HG03060 (cell line): Measurements from ENCODE around the gene DHX16.
"Not testable (repeated sequence)": the region's sequence is repeated elsewhere in the genome, so short reads cannot be mapped to it uniquely, and the experiment has no call there.

Source experiments
- ATAC-seq: cut with Tn5 transposase; IDR thresholded peaks from one replicate; pipeline ENCODE4 v1.9.1; 2021; ENCODE audit warnings: low read depth, moderate number of reproducible peaks; ENCODE audit not compliant: unreplicated experiment

DHX16 gene

GRCh38 chr6:30681766-30682142, 8.9 kb upstream of the DHX16 start:
- ATAC-seq: no peak

DNA sequence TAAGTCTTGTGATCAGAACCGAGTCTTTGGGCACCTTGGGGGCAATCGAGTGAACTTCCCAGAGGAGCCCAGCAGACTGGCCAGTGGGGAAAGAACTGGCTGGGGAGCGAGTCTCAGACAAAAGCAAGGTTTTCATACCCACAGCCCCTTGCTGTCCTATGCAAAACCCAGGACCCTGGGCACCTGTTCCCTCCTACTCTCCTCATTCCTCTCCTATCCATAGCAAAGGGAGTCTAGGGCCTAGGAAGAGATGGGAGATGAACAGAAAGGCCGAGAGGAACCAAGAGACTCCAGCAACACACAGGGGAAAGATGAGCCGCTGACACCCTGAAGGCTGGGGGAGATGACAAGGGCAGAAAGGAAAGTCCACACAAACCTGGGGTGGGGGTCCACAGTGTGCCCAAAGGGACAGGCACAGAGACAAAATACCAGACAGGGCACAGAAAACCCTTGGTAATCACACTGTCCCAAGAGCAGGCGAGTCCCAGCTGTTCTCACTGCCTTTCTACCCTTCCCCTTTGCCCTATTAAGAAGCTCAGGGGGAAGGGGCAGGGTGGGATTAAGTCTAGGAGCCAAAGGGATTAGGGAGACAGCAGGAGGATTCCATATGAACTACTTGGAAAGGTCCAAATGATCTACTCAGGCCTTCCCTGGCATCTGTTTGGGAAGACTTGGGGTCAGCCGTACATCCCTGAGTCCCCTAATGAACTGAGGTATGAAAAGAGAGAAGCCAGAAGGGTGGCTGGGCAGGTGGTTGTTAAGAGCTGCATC, 7.1 kb upstream of the DHX16 start:
- no peak for ATAC-seq

DNA sequence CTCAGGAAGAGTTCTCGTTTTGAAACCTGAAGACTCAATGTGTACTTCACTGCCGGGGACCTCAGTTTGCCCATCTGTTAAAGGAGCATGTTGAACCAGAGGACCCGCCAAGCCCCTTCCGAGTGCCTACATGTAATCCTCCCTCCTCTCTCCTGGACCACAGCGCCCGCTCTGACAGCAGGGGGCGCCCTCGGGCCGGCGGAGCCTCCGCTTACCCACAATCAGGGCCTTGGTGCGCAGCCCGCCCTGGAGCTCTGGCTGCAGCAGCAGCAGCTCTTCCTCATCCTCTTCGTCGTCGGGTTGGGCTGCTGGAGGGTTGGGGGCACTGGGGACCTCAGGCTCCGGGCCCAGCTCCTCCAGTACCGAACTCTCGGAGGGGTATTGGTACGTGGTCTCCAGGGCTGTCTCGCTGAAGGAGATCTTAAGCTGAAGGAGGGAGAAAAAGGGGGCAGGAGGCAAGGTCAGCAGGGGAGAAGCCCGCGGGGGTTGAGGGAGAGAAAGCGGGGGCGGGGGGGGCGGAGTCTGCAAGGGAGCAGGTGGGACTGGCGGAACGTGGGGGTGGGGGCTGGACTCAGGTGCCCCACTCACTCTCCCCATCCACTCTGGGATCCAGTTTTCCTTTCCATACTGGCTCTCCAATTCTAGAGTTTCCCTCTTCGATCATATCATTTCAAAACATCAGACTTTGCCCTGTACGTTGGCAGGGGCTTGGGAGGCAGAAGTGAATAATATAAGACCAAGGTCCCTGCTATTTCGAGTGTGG, 6.3 kb upstream of the DHX16 start:
- ATAC-seq: no peak

- ATAC-seq: no peak
These were observed 4.0 kb upstream of the DHX16 start for GRCh38 chr6:30676660-30677285.

- ATAC-seq: no peak
These were observed 1.9 kb downstream of the DHX16 start for GRCh38 chr6:30670760-30671527.

DNA sequence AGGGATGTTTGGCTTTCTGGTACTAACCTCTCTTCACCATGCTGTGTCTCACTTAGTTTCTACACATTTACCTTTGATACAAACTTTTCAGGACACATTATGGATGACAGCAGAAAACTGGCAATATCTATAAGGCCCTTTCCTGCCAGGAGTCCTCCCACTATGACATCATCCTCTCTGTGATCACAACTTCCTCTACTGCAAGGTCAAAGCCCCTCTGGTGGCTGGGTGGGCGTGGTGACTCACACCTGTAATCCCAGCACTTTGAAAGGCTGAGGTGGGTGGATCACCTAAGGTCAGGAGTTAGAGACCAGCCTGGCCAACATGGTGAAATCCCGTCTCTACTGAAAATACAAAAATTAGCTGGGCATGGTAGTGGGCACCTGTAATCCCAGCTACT, 6.5 kb downstream of the DHX16 start:
- ATAC-seq: not testable (repeated sequence)

GRCh38 chr6:30664994-30665767, 7.6 kb downstream of the DHX16 start:
- no peak for ATAC-seq

DNA sequence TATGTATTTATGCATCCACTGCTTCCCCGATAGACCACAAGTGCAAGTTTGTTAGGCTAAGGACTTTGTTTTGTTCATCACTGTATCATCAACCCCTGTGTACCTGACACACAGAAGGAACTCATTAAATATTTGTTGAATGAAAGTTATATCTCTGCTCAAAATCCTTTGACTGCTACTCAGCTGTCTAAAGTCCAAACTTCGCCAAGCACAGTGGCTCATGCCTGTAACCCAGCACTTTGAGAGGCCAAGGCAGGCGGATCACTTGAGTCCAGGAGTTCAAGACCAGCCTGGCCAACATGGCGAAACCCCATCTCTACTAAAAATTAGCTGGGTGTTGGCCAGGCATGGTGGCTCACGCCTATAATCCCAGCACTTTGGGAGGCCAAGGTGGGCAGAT, 14.9 kb downstream of the DHX16 start:
- not testable (repeated sequence) for ATAC-seq

DNA sequence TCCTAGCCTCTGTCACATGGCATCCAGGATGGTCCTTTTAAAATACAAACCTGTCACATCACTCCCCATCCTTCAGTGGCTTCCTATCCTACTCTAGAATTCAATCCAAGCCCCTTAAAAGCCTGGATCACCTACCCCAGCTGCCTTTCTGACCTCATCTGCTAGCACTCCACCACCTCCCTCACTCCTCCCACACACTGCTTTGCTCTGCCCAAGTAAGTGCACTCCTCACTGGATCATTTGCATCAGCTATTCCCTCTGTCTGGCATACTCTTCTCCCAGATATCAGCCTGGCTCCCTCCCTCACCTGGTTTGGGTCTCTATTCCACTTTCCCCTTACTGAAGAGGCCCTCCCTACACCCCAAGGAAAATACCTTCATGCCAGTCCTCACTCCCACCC, 15.4 kb downstream of the DHX16 start:
- ATAC-seq: no peak

DNA sequence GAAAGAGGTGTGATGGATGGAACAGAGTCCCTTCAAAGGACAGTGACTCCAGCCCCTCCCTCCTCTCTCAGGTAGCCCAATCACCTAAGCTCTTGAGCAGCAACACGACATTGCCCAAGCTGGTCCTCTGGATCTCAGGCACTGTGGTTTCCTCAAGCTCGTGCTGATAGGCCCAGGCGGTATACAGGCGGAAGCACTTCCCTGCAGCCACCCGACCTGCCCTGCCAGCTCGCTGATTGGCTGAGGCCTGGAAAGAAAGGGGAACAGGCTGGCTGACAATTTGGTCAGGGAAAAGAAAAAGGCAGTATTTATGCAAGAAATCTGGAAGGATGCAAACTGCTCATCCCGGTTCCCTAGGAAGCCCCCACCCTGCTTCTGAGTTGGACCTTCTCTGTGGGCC, 16.3 kb downstream of the DHX16 start:
- ATAC-seq: no peak

DNA sequence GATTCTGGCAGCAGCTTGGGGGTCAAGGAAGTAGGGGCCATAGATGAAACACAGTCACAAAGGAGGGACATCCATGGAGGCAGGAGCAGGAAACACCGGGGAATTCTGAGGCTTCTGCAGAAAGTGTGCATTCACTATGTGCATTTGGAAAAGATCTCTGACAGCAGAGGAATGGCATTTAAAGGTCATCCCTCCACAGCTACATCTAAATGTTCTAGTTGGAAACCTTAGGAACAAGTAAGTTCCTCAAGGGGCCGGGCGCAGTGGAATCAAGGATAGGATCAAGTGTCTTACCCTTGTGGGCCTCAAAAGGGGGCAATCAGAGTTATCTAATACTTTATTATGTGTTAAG, 17.1 kb downstream of the DHX16 start:
- no peak for ATAC-seq

DNA sequence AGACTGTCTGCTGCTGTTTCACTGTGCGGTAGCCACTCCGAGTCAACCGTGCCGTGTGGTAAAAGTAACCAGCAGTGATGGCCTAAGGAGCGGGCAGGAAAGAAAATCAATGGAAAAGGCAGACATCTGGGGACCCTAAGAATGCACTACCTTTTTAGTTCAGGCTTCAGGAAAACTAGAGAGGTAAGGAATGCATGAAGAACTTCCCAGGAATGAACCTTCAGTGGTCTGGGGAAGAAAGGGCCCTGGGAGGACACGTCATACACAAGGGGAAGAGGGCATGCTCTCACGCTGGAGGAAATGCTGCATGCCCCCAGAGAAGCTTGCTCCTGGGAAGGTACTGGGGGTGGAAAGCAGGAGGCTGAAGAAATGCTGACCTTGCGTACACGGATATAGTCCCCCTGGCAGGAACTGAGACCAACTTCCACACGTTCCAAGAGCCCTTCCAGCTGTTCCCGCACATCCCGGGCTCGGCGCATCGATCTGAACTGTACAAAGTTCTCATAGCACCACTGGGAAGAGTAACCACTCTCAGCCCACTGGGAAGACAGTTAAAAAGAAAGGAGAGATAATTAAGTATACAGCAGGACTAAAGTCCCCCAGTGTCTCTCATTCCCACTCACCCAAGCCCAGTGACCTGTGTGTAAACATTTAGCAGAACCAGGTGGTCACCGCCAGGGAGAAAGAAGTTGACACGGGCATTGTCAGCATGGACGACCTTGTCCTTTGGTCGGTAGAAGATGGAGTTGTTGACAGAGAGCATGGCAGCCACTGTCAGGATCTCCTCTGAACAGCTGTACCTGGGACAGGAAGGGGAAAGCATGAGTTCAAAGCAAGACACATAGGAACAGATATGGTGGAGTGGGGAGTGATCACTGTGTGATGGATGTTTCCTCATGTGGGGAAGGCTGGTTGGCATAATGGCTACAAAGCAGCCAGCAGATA, 17.7 kb downstream of the DHX16 start:
- no peak for ATAC-seq

- ATAC-seq: no peak
These were observed 21.7 kb downstream of the DHX16 start for GRCh38 chr6:30651143-30651542.

DNA sequence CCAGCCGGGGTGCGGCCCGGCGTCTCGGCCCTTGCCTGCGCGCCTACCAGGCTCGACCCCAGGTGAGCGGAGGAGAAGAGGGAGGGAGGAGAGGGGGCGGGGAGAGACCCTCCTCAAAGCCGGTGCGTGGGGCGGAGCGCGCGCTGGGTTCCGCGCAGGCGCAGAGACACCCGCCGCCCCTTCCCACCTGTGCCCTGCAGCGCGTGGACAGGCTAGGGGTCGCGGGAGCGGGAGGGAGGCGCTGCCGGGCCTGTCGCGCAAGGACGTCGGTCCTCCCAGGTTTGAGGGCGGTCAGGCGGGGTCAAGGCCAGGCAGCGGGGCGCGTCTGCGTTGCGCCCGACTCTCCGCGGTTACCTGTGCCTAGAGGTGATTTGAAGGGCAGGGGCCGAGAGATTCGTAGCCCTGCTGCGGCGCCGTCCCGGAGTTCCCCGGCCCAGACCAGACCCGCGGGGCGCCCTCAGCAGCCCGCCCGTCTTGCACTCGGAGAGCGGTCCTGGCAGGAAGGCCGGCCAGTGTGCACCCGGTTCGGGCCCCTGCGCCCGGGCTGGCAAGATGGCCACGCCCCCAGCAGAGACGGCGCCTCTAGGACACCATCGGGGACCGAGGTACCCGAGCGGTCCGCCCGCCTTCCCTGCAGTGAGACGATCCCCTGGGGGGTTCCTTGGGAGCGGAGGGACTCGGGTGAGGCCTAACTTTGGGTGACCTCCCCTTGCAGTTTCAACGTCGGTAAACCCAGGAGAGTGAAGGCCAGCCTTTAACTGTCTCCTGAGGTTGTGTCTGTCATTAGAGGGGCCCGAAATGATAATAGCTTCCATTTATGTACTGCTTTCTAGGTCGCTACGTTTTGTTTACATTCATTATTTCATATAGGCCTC, 25.3 kb downstream of the DHX16 start:
- ATAC-seq: no peak

DNA sequence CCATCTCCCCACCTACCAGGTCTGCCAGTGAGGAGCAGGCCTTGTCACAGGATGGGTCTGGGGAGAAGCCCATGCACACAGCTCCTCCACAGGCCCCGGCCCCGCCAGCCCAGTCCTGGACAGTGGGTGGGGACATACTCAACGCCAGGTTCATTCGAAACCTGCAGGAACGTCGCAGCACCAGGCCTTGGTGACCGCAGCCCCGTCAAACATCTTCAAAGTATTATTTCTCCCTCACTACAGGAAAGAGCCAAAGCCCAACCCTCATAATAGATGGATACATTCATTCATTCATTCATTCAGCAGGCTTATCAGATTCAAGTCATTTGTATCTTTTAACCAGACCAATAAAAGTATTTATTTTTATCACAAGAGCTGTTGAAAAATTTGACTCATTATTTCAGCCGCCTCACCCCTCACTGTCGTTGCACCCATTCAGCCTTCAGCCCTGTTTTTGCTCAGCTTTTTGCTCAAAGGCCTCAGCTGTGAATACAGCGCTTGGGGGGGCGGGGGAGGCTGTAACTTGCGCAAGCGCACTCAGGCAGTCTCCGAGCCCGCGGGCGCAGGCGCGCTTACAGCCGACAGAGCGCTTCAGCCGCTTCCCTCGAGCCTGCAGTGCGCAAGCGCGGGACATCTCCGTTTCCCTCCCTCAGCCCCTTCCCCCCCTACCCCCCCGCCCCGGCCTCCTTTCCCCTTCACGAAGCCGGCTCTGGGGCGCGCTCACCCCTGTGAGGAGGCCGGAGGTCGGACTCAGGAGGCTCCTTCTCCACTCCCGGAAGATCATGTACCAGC, 26.2 kb downstream of the DHX16 start, which contains the start of gene C6orf136:
Gene C6orf136 (plus strand): TSS at position 684 of the 792 bp plus-strand sequence. CDS start 99 bp downstream, at position 783.
- no peak for ATAC-seq

GRCh38 chr6:30645989-30646388, 26.8 kb downstream of the DHX16 start:
- no peak for ATAC-seq

GRCh38 chr6:30644769-30645168, 28.0 kb downstream of the DHX16 start:
- ATAC-seq: no peak
